Sigmoid colon (tissue), 4 donors: Measurements from ENCODE around the gene PRDM13.

ENCODE experiments used
- EP300 ChIP-seq, 4 donors: sonication (generic); formaldehyde crosslinking; IDR thresholded peaks; one replicate each; pipeline ENCODE4 v1.6.1; 2017; ENCODE audit warnings: antibody characterized with exemption in 4 of 4
- POLR2A ChIP-seq, 2 donors: fragments of 450-650 bp; IDR thresholded peaks; one replicate each; pipeline ENCODE4 v1.6.1; 2016; ENCODE audit warnings: antibody characterized with exemption in 2 of 2, mild to moderate bottlenecking in 2 of 2, moderate library complexity in 2 of 2

- TF ChIP-seq EP300 (IDR thresholded peaks at IDR 0.05), result no peak
- TF ChIP-seq POLR2A (IDR thresholded peaks at IDR 0.05), result no peak
These were observed 47.6 kb upstream of the PRDM13 start for GRCh38 chr6:99559057-99559456.
